ENCODE data around the gene AP2A2.

AP2A2 gene

DNA sequence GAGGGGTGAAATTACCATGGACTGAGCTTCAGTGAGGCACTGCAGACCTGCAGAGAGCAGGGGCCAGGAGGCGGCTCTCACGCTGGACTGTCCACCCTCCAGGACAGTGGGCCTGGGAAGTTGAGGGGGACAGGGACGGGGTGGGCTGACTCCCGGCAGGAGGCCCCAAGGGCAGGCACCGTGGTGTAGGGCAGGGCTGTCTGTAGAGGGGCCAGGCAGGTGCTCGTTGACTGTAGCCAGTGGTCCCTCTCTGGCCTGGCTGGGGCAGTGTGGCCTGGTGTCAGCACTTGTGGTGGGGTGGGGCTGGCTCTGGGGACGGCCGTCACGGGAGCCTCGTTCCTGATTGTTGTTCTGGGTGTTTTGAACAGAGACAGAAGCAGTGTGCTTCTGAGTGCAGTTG, 64.4 kb downstream of the AP2A2 start:
- no peak for DNase-seq (ENCODE audit: low read depth, low spot score)
- H3K9me3 ChIP-seq (ENCODE audit: low read depth, low read length): no peaks in the 10 kb centered on the region
- H3K9ac ChIP-seq (ENCODE audit: insufficient read length): no peak overlapping the region
- H3K4me3 ChIP-seq: no peak overlapping the region
- H3K36me3 ChIP-seq (ENCODE audit: insufficient read depth, low read length): peaks cover 52% of the 10 kb centered on the region
- no peak for TF ChIP-seq POLR2AphosphoS5 (IDR thresholded peaks at IDR 0.05; ENCODE audit: borderline replicate concordance, low read depth, low read length)
- TF ChIP-seq FOXP2 (optimal IDR thresholded peaks at IDR 0.05; ENCODE audit: control extremely low read depth, extremely low read length, insufficient read depth): no peak
- no peak for TF ChIP-seq EZH2 (IDR thresholded peaks at IDR 0.05)
- H3K27ac ChIP-seq: no peak overlapping the region

DNA sequence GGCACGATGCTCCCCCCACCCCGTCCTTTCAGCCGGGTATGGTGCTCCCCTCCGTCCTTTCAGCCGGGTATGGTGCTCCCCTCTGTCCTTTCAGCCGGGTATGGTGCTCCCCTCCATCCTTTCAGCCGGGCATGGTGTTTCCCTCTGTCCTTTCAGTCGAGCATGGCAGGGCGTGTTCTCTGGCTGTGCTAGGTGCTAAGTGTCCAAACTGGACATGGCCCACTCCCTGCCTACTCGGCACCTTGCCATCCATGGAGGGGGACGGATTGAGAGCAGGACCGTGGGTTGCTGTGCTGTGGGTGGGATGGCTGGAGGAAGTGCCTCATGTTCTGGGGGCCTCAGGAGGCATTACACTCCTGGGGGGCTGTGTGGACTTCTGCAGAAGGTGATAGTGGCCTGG, 65.4 kb downstream of the AP2A2 start:
- Histone ChIP-seq H3K27ac (no peak overlapping the region), H3K36me3 (ENCODE audit: insufficient read depth, low read length) (peaks cover 49% of the 10 kb centered on the region)

DNA sequence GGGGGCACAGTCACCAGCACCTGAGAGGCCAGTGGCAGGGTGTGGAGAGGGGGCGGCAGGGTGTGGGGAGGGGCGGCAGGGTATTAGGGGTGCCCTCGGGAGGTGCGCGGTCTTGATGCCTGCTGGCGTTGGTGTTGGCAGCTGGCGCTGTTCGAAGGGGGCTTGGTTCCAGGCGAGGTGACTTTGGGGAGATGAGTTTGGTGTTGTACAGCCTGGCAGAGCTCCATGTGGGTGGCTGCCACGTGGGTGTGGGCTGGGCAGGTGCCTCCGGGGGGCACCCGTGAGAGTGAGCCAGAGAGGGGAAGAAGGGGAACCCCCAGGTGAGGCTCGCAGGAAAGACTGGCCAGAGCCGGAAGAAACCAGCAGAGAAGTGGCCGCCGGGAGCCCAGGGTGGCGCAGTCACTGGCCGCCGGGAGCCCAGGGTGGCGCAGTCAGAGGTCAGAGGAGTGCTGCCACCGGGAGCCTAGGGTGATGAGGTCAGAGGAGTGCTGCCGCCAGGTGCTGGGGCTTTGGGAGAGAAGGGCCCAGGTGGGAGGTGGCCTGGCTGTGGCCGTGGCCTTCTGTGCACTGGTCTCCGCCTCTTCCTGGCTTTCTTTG, 66.1 kb downstream of the AP2A2 start:
- Histone ChIP-seq H3K4me3 (no peak overlapping the region), H3K36me3 (ENCODE audit: insufficient read depth, low read length) (peaks cover 49% of the 10 kb centered on the region; the same call in 1 of the 2 replicates), H3K9me3 (ENCODE audit: low read depth, low read length) (no peaks in the 10 kb centered on the region), H3K27ac (no peak overlapping the region), H3K9ac (ENCODE audit: insufficient read length) (no peak overlapping the region)
- DNase-seq (ENCODE audit: low read depth, low spot score): no peak
- TF ChIP-seq FOXP2 (optimal IDR thresholded peaks at IDR 0.05; ENCODE audit: control extremely low read depth, extremely low read length, insufficient read depth): no peak
- no peak for TF ChIP-seq EZH2 (IDR thresholded peaks at IDR 0.05)
- no peak for TF ChIP-seq POLR2AphosphoS5 (IDR thresholded peaks at IDR 0.05; ENCODE audit: borderline replicate concordance, low read depth, low read length)

More for the DNA sequence above, 65.4 kb downstream of the AP2A2 start:
- DNase-seq (ENCODE audit: low read depth, low spot score): no peak
- no peak for TF ChIP-seq EZH2 (IDR thresholded peaks at IDR 0.05)
- no peak for TF ChIP-seq FOXP2 (optimal IDR thresholded peaks at IDR 0.05; ENCODE audit: control extremely low read depth, extremely low read length, insufficient read depth)
- no peak for TF ChIP-seq POLR2AphosphoS5 (IDR thresholded peaks at IDR 0.05; ENCODE audit: borderline replicate concordance, low read depth, low read length)
- Histone ChIP-seq H3K4me3 (no peak overlapping the region), H3K9me3 (ENCODE audit: low read depth, low read length) (no peaks in the 10 kb centered on the region), H3K9ac (ENCODE audit: insufficient read length) (no peak overlapping the region)

DNA sequence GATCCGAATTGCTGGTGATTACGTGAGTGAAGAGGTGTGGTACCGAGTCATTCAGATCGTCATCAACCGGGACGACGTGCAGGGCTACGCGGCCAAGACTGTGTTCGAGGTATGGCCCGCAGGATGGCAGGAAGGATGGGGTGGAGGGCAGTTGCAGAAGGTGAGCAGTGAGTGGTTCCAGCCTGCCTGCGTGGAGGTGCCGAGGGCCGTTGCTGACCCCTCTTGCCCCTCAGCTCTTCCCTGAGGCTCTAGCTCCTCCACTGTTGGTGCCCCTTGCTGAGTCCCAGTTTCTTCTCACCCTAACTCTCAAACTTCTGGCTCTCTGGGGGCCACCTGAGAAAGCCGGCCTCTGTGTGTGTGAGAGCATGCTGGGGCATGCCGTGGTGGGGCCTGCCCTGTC, 66.9 kb downstream of the AP2A2 start:
- TF ChIP-seq EZH2 (IDR thresholded peaks at IDR 0.05) (no peak), POLR2AphosphoS5 (IDR thresholded peaks at IDR 0.05; ENCODE audit: borderline replicate concordance, low read depth, low read length) (no peak)
- H3K4me3 ChIP-seq: no peak overlapping the region
- no peak for DNase-seq (ENCODE audit: low read depth, low spot score)
- no peak overlapping the region for H3K27ac ChIP-seq
- H3K9me3 ChIP-seq (ENCODE audit: low read depth, low read length): no peaks in the 10 kb centered on the region
- H3K9ac ChIP-seq (ENCODE audit: insufficient read length): no peak overlapping the region
- H3K36me3 ChIP-seq (ENCODE audit: insufficient read depth, low read length): peaks cover 49% of the 10 kb centered on the region; the same call in 1 of the 2 replicates

DNA sequence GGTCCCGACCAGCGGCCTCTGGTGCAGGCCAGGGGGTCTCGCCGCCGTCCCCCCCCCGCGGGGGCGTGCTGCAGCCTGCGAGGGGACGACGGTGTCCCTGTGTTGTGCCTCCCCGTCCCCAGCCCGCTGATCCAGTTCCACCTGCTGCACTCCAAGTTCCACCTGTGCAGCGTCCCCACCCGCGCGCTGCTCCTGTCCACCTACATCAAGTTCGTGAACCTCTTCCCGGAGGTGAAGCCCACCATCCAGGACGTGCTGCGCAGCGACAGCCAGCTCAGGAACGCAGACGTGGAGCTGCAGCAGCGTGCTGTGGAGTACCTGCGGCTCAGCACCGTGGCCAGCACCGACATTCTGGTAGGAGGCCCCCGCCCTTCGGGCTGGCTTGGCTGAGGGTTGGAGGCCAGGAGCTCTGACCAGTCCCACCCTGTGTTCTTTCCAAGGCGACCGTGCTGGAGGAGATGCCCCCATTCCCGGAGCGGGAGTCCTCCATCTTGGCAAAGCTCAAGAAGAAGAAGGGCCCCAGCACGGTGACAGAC, 68.0 kb downstream of the AP2A2 start:
- no peak for DNase-seq (ENCODE audit: low read depth, low spot score)
- TF ChIP-seq EZH2 (IDR thresholded peaks at IDR 0.05) (no peak), FOXP2 (optimal IDR thresholded peaks at IDR 0.05; ENCODE audit: control extremely low read depth, extremely low read length, insufficient read depth) (no peak), POLR2AphosphoS5 (IDR thresholded peaks at IDR 0.05; ENCODE audit: borderline replicate concordance, low read depth, low read length) (no peak)
- Histone ChIP-seq H3K9ac (ENCODE audit: insufficient read length) (no peak overlapping the region), H3K4me3 (no peak overlapping the region), H3K9me3 (ENCODE audit: low read depth, low read length) (no peaks in the 10 kb centered on the region), H3K36me3 (ENCODE audit: insufficient read depth, low read length) (peaks cover 43% of the 10 kb centered on the region; the same call in 1 of the 2 replicates), H3K27ac (no peak overlapping the region)

DNA sequence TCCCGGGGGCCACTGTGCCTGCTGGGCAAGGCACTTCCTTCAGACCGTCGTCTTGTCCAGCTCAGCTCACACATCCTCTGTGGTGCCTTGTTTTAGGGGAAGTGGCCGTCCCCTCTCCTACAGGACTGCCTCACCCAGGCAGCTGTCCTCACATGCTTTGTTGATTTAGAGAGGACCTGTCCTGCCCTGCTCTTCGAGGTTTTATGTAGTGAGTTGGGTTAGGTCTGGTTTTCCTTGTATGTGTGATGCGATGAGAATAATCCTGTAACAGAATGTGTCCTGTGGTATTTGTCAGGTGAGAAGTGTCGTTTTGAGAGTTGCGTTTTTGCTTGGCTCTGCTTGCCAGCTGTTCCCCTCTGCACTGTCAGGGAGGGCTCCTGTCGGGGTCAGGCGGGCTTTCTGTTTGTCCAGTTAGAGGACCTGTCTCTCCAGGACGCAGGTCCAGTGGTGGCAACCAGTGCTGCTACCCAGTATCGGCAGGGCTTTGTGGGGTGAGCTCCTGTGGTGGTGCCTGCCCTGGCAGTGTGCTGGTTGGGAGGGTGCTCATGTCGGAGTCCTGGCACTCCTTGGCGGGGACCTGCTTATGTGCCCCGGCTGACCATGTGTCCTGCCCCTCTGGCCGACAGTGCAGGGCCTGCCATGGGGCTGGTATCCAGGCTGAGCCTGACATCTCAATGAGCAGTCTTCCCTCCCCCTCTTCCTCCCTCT, 69.5 kb downstream of the AP2A2 start:
- no peak for DNase-seq (ENCODE audit: low read depth, low spot score)
- TF ChIP-seq POLR2AphosphoS5 (IDR thresholded peaks at IDR 0.05; ENCODE audit: borderline replicate concordance, low read depth, low read length) (no peak), FOXP2 (optimal IDR thresholded peaks at IDR 0.05; ENCODE audit: control extremely low read depth, extremely low read length, insufficient read depth) (no peak), EZH2 (IDR thresholded peaks at IDR 0.05) (no peak)
- peaks cover 38% of the 10 kb centered on the region; the same call in 1 of the 2 replicates for H3K36me3 ChIP-seq (ENCODE audit: insufficient read depth, low read length)
- no peak overlapping the region for H3K4me3 ChIP-seq
- no peak overlapping the region for H3K27ac ChIP-seq
- no peak overlapping the region for H3K9ac ChIP-seq (ENCODE audit: insufficient read length)
- no peaks in the 10 kb centered on the region for H3K9me3 ChIP-seq (ENCODE audit: low read depth, low read length)

DNA sequence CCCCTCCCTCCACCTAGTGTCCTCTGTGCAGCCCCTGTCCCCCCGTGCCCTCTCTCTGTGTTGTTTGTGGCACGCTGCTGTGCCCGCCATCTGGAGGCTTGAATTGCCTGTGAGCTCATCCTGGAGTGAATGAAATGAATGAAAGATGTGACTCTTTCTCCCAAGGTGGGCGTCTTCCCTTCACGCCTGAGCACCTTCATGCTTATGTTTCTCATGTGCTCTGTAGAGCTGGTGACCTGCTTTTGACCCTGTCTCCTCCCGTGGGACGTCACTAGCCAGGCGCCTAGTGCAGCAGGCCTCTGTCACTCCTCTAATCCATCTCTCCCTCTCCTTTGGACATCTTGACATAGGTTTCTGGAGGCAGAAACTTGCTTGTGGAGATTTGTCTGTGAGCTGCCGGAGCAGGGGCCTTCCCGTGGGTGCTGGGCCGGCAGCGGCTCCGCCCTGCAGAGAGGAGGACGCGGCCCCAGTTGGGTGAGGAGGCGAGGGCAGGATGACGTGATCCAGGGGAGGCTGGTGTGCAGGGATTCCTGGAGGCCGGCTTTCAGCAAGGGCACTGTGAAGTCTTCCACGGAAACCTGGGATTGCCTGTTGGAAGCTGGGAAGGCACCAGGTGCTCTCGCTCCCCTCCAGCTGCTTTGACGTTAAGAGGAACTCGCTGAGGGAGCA, 70.2 kb downstream of the AP2A2 start:
- TF ChIP-seq POLR2AphosphoS5 (IDR thresholded peaks at IDR 0.05; ENCODE audit: borderline replicate concordance, low read depth, low read length) (no peak), FOXP2 (optimal IDR thresholded peaks at IDR 0.05; ENCODE audit: control extremely low read depth, extremely low read length, insufficient read depth) (no peak), EZH2 (IDR thresholded peaks at IDR 0.05) (no peak)
- Histone ChIP-seq H3K36me3 (ENCODE audit: insufficient read depth, low read length) (peaks cover 43% of the 10 kb centered on the region; the same call in 1 of the 2 replicates), H3K9me3 (ENCODE audit: low read depth, low read length) (no peaks in the 10 kb centered on the region), H3K9ac (ENCODE audit: insufficient read length) (no peak overlapping the region), H3K4me3 (no peak overlapping the region), H3K27ac (no peak overlapping the region)
- DNase-seq (ENCODE audit: low read depth, low spot score): no peak

DNA sequence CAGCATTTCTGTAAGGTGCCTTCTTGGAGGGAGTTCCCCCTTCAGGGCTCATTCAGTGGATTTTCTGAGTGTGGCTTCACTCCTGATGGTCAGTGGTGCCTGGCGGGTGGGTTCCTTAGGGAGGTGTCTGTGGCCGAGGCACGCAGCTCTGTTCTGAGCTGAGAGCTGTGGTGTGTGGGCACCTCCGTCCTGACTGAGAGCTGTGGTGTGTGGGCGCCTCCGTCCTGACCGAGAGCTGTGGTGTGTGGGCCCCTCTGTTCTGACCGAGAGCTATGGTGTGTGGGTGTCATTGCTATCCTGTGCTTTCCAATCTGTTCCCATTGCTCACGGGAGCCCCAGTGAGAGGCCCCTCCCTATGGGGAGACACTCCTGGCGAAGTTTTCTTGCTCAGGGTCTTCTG, 71.0 kb downstream of the AP2A2 start:
- no peaks in the 10 kb centered on the region for H3K9me3 ChIP-seq (ENCODE audit: low read depth, low read length)
- H3K27ac ChIP-seq: no peak overlapping the region
- peaks cover 45% of the 10 kb centered on the region; the same call in 1 of the 2 replicates for H3K36me3 ChIP-seq (ENCODE audit: insufficient read depth, low read length)
- no peak overlapping the region for H3K4me3 ChIP-seq
- TF ChIP-seq EZH2 (IDR thresholded peaks at IDR 0.05): no peak
- no peak for TF ChIP-seq FOXP2 (optimal IDR thresholded peaks at IDR 0.05; ENCODE audit: control extremely low read depth, extremely low read length, insufficient read depth)
- TF ChIP-seq POLR2AphosphoS5 (IDR thresholded peaks at IDR 0.05; ENCODE audit: borderline replicate concordance, low read depth, low read length): no peak
- DNase-seq (ENCODE audit: low read depth, low spot score): no peak
- H3K9ac ChIP-seq (ENCODE audit: insufficient read length): no peak overlapping the region

Measured in SK-N-MC (cell line).